Measurements from ENCODE around the gene GAD1.

The GAD1 gene

GRCh38 chr2:170817093-170818035 is 677 bp downstream of the GAD1 start:
- in situ Hi-C loops (cut with MboI; ENCODE audit: low sequenced_read_pairs) = loop anchor here (10.0 to 25.0 kb wide), 3 partner anchors 413 to 1380 kb away; no protein-coding TSS in a partner anchor

GRCh38 chr2:170818036-170818751 is 1.5 kb downstream of the GAD1 start:
- in situ Hi-C loops (cut with MboI; ENCODE audit: low sequenced_read_pairs) = loop anchor here (10.0 to 25.0 kb wide), 3 partner anchors 413 to 1381 kb away; no protein-coding TSS in a partner anchor

GRCh38 chr2:170818752-170819470 is 2.2 kb downstream of the GAD1 start:
- in situ Hi-C loops (cut with MboI; ENCODE audit: low sequenced_read_pairs) = loop anchor here (10.0 to 25.0 kb wide), 3 partner anchors 414 to 1382 kb away; no protein-coding TSS in a partner anchor

GRCh38 chr2:170819680-170820664 is 3.3 kb downstream of the GAD1 start:
- in situ Hi-C loops (cut with MboI; ENCODE audit: low sequenced_read_pairs) = loop anchor here (10.0 to 25.0 kb wide), 3 partner anchors 415 to 1383 kb away; no protein-coding TSS in a partner anchor

- in situ Hi-C loops (cut with MboI; ENCODE audit: low sequenced_read_pairs) = loop anchor here (25.0 kb wide), 2 partner anchors 584 to 1384 kb away; no protein-coding TSS in a partner anchor
Observed at GRCh38 chr2:170820757-170821530, 4.3 kb downstream of the GAD1 start.

GRCh38 chr2:170821531-170822289 is 5.0 kb downstream of the GAD1 start:
- in situ Hi-C loops (cut with MboI; ENCODE audit: low sequenced_read_pairs) = loop anchor here (25.0 kb wide), 2 partner anchors 584 to 1384 kb away; no protein-coding TSS in a partner anchor

- in situ Hi-C loops (cut with MboI; ENCODE audit: low sequenced_read_pairs) = loop anchor here (25.0 kb wide), 2 partner anchors 585 to 1385 kb away; no protein-coding TSS in a partner anchor
Observed at GRCh38 chr2:170822290-170823087, 5.8 kb downstream of the GAD1 start.

- in situ Hi-C loops (cut with MboI; ENCODE audit: low sequenced_read_pairs) = loop anchor here (25.0 kb wide), 2 partner anchors 586 to 1386 kb away; no protein-coding TSS in a partner anchor
Observed at GRCh38 chr2:170823088-170823897, 6.6 kb downstream of the GAD1 start.

GRCh38 chr2:170823898-170824215 is 7.2 kb downstream of the GAD1 start:
- in situ Hi-C loops (cut with MboI; ENCODE audit: low sequenced_read_pairs) = loop anchor here (25.0 kb wide), 2 partner anchors 587 to 1387 kb away; no protein-coding TSS in a partner anchor

- in situ Hi-C loops (cut with MboI; ENCODE audit: low sequenced_read_pairs) = loop anchor here (25.0 kb wide), 2 partner anchors 587 to 1387 kb away; no protein-coding TSS in a partner anchor
Observed at GRCh38 chr2:170824526-170825015, 7.9 kb downstream of the GAD1 start.

- in situ Hi-C loops (cut with MboI; ENCODE audit: low sequenced_read_pairs) = no loop called here
Observed at GRCh38 chr2:170827841-170828532, 11.3 kb downstream of the GAD1 start.

- in situ Hi-C loops (cut with MboI; ENCODE audit: low sequenced_read_pairs) = no loop called here
Observed at GRCh38 chr2:170828533-170828916, 11.8 kb downstream of the GAD1 start.

- in situ Hi-C loops (cut with MboI; ENCODE audit: low sequenced_read_pairs) = no loop called here
Observed at GRCh38 chr2:170829036-170829435, 12.3 kb downstream of the GAD1 start.

- in situ Hi-C loops (cut with MboI; ENCODE audit: low sequenced_read_pairs) = no loop called here
Observed at GRCh38 chr2:170830166-170830565, 13.5 kb downstream of the GAD1 start.

- in situ Hi-C loops (cut with MboI; ENCODE audit: low sequenced_read_pairs) = no loop called here
Observed at GRCh38 chr2:170831115-170831514, 14.4 kb downstream of the GAD1 start.

Data from HL-60/S4 (cell line).